TTC549 (cell line): ENCODE results near the gene PUSL1.

Experiments used
- FAIRE-seq: peaks from 2 replicates; lab custom pipeline; 2012; peaks lifted over from hg19 to GRCh38; lab: Jason Lieb, UNC

Gene PUSL1

DNA sequence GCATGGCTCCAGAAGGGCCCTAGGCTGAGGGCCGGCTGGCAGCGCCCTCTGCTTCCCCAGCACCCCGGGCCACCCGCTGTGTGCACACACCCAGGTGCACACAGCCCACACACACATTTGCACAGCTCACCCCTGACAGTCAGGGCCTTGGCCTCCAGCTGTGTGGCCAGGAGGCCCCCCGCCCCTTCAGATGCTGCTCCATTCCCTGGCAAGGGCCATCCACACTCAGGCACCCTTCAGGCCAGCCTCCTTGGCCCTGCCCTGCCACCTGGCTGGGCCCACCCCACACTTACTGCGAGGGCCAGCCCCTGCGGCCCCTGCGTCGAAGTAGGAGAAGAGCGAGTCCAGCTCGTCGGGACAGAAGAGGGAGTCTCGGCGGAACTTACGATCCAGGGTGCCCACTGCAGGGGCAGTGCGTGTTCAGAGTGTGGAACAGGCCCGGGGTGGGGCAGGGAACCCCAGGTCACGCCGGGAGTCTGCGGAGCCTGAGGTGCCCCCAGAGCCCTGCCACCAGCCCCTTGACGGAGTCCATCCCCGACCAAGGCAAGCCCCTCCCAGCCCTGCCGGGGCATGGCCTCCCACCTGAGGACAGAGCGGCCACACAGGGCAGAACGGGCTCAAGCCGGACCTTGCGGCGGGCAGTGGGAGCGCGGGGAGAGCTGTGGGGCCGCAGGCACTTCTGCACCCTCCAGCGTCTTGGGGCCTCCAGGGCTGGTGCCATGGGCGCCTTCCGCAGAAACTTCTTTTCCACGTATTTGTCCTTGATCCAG is 13.1 kb upstream of the PUSL1 start:
- FAIRE-seq, result no peak

DNA sequence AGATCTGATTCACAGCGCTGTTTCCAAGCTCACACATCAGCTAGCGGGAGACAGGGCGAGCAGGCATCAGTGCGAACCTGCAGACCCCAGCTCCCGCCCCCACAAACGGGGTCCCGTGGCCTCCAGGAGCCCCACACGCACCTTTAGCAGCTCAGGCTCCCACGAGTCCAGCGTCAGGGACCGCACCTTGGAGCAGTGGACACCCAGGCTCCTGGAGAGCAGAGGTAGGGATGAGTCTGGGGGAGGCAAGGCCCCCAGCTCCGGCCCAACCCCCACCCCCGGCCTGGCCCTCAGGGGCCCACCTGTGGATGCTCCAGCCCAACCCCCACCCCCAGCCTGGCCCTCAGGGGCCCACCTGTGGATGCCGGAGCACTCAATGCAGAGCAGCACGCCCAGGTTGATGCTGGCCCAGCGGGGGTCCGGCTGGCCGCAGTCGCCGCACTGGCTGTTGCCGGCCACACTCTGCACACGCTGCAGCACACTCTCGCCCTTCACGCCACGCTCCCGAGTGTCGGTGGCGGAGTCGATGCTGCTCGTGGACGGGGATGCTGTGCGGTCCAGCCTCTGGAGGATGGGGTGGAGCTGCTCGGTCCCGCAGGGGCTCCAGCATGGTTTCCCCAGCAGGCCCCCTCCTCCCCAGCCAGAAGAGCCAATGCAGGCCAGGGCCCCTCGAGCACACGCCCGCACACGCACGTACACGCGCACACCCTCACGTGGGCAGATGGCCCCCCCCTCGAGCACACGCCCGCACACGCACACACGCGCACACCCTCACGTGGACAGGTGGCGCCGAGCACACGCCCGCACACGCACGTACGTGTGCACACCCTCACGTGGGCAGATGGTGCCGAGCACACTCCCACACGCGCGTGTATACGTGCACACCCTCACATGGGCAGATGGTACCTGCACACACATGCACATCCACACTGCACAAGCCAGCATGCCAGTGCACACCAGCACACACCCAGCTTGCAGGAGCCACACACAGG is 12.0 kb upstream of the PUSL1 start:
- FAIRE-seq, result no peak

DNA sequence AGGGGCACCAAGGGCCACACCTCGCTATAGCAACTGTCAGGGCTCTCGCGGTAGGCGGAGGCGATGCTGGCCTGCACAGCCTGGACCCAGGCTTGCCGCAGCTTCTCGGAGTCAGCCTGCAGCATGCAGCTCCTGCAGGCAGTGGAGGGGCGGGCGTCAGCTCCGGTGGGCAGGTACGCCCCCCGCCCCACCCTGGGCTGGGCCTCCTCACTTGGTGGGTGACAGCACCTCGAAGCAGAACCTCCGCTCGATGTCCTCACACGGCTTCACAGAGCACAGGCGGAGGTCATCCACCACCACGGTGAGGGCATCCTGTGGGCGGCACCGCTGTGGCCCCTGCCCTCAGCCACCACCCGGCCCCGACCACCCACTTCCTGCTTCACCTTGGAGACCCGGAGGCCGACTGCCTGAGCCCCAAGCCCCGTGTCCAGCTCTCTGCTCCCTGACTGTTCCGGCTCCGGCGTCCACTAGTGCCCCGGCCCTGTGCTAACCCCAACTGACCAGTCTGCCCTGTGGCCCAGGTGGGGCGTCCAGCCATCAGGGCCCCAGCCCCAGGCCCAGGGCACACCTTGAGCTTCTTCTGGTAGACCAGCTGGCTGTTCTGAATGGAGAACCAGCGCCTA is 10.5 kb upstream of the PUSL1 start:
- no peak for FAIRE-seq

DNA sequence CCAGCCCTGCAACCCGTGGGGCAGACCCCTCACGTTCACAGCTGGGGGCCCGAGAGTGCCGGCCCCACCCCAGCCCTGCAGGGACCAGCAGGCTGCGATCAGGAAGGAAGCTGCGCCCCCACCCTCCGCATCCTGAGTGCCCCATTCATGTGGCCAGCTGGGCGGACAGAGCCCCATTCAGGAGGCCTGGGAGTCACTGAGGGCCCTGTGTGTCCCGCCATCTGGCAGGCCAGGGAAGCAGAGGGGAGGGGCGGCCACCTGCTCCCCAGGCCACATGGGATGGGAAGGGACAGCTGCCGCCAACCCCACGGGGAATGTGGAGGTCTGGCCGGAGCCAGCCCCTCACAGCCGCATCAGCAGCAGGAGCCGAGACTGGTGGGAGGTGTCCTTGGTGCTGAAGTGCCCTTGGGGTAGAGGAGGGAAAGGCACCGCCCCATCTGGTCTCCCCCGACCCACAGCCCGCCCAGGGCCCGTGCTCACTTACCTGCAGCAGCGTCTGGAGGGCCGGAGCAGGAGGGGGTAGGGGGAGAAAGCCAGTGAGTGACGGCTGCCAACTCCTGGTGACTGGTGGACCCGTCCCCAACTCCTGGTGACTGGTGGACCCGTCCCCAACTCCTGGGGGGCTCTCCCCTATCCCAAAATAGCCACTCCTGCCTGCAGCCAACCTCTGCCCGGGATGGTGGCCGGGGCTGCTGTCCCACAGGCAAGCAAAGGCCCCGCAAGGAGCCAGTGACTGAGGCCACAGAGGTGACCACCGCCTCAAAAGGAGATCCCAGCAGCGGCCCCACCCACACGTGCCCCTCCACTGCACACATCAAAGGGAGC is 9.3 kb upstream of the PUSL1 start:
- no peak for FAIRE-seq

DNA sequence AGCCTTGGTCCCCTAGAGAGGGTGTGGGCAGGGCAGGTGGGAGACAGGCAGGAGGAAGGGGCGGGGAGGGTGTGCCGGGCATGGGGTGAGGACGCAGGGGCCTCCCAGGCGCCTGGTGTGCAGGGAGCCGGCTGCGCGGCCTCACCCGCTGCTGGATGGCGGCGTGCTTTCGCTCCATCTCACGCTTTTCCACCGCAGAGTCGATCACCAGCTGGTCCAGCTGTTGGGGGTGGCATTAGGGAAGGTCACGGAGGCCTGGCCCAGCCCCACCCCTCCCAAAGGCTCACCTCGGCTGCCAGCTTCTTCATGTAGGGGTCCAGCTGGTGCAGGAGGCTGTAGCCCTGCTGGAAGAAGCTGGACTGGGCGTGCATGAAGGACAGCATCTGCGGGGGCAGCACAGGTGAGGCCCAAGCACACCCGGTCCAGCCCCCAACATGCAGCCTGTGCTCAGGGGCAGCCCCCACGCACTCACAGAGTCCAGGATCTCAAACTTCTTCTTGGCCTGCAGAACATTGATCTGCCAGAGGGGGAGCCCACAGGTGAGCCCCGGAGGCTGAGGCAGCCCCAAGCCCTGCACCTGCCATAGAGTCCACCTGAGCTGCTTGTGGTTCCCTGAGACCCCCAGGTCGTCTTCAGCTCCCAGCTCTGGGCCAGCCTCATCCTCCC is 8.6 kb upstream of the PUSL1 start:
- FAIRE-seq, result no peak

DNA sequence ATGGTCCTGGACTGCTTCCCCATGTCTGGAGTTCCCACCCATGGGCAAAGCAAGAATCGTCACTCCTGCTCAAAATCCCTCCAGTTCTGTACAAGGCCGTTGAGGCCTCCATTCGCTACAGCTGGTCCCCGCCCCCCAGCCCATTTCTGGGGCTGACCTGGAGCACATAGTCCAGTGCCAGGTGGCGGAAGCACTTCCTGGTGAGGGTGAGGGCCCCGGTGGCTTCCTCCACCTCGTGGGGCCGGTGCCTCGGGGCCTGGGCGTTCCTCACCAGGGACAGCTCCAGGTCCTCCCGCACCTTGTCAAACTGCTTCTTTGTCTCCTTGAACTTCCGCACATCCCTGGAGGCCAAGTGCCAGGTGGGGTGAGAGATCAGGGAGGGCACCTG is 8.1 kb upstream of the PUSL1 start:
- FAIRE-seq, result no peak

DNA sequence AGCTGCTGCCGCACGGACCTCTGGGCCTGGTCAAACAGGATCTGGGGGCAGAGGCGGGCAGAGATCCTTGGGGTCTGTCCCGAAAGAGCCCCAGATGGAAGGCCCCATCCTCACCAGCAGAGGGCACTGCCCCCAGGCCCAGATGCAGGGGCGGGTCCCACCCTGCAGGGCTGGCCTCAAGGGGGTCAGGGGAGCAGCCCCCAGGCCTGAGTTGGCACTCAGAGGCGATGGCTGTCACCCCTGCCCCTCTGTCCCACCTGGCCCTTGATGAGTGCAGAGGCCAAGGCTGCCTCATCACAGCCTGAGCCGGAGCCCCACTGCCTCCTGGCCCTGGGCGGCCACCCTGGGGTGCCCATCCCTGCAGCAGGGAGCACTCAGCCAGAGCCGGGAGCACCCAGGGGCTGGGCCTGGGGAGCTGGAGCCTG is 6.4 kb upstream of the PUSL1 start:
- FAIRE-seq, result no peak

DNA sequence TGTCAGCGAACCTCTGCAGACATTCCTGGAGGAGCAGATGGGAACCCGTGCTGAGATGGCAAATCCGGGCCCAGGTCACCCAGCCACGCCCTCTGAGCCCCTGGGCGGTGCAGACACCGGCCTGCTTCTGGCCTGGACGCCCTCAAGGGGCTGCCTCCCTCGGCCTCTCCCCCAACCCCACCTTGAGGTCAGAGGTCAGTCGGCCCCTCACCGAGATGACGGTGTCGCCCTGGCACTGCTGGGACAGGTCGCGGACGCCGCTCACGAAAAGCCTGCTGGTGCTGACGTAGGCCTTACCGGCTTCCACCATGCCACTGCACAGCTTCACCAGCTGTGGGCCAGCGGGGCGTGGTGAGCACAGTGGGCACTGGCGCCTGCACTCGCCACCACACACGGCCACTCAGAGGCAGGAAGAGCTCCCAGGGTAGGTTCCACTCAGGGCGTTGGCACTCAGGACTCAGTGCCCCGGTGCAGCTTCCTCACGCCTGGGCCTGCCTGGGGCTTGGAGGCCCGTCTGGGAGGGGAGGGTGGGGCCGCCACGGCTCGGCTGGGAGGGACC is 5.4 kb upstream of the PUSL1 start:
- no peak for FAIRE-seq

DNA sequence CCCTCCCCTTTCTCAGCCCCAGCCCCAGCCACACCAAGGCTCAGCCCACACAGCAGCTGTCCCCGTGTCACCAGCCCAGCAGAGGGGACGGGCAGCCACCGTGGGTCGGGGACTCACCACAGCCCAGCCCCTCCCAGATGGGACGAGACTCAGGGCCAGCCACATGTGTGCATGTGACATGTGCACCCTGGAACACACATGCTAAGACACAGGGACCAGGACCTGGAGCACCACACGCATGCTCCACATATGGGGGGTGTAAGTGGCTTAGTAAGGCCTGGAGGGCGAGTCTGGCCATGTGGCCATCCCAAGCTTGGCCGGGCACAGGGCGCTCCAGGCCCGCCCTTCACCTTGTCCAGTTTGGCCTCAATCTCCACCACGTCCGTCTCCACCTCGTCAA is 4.7 kb upstream of the PUSL1 start:
- FAIRE-seq, result no peak

DNA sequence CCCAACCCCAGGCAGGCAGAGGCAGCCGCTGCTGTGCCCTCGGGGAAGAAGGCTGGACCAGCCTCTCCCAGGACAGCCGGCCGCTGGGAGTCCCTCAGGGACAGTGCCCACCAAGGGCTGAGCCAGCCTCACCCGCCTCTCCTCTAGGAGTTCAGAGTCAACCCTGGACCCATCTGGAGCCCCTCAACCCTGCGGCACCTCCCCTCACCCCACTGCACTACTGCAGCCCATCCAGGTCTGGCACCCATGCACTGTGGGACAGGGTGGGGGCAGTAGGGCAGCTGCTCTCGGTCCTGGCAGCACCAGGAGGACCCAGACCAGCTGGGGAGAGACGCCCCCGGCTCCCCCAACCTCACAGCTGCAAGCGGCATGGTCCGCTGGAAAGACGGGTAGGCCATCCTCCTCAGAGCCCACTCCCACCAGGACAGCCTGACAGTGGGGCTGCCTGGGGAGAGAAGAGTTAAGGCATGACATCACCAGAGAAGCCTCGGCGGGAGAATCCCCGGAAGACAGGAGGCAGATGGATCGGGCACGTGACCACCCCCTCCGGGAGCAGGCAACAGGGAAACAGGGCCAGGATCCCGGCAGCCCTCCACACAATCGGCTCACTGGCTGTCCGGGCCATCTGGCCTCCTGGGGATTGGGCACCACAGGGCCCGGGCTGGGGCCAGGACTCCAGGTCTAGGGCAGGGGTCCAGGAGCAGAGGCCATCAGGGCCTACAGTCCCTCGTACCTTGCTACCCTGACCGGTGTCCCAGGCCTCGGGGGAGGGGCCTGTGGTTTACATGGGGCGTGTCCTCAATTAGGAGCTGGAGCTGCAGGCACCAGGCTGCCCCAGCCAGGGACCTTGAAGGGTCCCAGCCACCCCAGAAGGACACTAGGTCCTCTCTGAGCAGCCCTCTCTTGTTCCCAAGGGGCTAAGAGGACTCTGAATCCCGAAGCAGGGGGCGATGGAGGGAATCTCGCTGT is 3.8 kb upstream of the PUSL1 start:
- FAIRE-seq, result no peak

DNA sequence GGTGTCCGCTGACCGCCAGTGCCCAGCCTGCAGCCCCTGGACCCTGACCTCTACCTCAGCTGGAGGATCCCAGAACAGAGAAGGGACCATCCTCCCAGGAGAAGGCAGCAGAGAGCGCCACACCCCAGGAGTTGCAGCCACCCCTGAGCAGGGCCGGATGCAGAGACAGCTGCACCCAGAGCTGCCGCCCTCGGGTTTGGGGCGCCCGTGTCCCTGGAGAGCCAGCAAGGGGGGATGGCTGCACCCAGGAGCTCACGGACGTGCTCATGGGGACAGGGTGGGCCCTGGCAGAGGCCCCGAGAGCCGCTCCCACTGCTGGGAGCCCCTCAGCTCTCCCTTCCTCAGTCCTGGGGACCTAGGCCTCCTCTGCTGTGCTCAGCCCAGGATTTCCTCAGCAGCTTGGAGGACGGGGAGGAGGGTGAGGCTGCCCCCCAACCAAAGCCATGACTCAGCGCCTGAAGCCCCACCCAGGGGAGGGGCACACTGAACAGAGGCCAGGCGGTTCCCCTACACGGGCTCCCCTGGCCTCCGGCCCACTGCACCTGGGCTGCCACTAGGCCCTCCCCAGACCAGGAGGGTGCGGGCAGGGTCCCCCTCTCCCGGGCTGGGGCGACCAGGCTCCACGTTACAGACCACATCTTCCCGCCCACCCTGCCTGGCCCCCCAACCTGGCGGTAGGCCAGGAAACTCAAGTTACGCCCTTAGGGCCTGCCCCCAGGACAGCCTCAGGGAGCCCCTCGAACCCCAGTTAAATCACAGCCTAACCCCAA is 2.9 kb upstream of the PUSL1 start:
- FAIRE-seq, result no peak

DNA sequence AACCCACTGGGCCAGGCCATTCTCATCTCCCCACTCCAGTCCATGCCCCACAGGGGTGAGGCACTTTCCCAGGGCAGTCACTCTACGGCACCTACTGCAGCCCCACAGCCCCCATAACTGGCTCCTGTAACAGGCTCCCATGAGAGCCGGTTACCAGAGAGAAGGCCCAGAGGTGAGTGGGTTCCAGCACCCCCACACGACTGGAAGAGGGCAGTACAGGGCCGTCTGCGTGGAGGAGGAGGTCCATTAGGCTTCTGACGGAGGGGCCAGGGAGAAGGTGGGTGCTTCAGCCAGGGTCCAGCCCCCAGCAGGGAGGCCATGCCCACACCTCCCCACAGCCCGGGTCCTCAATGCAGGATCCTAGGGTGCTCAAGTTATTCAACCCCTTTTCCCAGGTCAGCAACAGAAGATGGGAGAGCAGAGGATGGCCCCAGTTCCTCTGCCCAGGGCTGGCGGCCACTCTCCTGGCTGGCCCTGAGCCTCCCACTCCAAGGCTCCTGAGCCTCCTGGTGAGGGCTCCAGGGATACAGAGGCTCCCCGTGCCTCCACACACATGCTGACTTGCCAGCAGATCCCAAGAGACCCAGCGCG is 2.2 kb upstream of the PUSL1 start:
- no peak for FAIRE-seq

DNA sequence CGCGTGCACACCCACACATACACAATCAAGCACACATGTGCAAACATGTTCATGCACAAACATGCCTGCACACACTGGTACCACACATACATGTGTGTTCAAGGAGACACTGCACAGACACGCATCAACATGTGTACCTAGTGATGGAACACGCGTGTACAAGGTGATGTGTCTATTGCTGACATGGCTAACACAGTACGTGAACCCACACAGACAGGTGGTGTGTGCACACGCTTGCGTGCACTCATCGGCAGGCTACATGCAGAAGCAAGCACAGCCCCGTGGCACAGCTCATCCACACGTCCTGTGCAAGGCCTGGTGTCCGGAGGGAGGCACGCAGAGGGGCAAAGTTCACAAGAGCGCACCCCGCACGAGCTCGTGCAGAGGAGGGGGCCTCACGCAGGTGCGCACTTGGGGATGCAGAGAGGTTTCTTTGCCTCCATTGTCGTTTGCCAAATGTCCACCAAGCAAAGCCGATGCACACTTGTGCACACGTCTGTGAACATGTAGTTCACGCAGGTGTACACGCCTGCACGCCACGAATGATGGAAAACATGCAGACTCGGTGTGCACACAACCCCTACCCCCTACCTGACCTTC is 1.6 kb upstream of the PUSL1 start:
- no peak for FAIRE-seq

DNA sequence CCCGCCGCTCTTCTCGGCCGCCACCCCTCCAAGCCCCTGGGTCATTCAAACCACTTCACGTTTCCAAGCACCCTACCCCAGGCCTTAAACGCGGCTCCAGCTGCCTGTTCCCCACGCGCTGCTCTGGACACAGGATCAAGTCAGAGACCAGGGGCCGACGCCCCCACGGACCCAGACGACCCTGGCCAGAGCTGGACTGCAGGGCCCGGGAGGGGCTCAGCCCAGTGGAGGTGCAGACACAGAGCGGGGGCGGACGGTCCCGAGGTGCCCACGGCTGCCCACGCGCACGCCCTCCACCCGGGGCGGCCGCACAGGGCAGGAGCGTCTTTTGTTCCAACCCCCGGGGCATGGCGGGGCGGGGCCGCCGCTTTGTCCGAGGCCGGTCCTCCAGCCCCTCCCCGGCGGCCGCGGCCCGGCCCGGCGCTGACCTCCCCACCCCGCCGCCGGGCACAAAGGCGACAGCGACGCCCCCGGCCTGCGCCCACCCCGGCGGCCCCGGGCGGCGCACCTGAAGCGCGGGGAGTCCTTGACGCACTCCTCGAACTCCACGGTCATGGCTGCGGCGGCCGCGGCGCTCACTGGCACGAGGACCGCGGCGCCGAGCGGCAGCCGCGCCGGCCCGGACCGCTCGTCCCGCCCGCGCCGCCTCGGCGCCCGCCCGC is 1.0 kb upstream of the PUSL1 start:
- FAIRE-seq, result no peak

DNA sequence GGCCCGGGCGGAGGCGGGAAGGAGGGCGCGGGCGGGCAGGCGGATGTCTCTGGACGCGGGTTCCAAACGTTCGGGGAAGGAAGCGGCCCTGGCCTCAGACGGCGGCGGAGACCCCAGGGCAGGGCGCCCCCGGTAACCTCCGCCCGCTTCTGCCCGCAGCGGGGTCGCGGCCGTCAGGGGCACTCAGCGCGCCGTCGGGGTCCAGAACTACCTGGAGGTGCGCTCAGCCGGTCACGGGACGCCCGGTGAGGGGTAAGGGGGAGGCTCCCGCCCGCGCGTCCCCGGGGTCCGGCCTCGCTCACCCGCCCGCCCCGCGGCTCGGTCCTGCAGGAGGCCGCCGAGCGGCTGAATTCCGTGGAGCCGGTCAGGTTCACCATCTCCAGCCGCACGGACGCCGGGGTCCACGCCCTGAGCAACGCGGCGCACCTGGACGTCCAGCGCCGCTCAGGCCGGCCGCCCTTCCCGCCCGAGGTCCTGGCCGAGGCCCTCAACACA is 406 bp downstream of the PUSL1 start:
- no peak for FAIRE-seq

DNA sequence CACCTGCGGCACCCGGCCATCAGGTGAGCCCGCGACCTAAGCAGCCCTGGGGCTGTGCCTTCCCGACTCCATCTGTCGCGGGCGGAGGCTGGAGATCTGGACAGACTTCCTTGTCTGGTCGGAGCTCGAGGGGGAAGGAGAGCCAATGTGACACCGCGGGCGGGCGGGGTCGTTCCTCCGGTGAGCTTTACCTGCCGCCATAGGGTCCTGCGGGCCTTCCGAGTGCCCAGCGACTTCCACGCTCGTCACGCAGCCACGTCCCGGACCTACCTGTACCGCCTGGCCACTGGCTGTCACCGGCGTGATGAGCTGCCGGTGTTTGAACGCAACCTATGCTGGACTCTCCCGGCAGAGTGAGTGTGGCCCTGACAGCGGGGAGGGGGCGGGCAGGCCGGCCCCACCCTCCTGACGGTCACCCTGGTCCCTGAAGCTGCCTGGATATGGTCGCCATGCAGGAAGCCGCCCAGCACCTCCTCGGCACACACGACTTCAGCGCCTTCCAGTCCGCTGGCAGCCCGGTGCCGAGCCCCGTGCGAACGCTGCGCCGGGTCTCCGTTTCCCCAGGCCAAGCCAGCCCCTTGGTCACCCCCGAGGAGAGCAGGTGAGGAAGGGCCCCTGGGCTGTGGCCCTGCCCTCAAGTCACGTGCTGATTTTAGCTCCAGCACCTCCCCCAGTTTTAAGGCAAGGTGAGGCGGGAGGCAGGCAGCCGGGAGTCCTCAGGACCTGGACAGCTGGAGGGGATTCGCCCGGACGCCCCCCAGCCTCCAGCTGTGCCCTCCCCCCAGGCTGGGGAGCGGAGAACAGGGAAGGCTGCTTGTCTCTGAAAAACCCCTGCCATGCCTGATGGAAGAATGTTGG is 1.1 kb downstream of the PUSL1 start:
- FAIRE-seq, result no peak

DNA sequence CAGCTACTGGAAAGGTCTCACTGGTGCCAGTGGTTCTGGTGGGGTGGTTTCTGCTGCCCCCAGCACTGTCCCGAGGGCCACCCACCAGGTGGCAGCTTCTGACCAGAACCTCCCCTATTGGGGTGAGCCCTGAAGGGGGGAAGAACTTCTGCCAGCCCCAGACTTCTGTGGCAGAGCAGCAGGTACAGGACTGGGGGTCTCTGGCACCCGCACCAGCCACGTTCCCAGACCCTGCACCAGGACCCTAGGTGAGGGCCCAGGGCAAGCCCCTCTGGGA is 1.6 kb downstream of the PUSL1 start:
- FAIRE-seq, result no peak
